Hepatocyte (in vitro differentiated cells): Measurements from ENCODE around the gene CHID1. TPM values are rescaled to one million over a fixed set of nuclear protein-coding genes. Genes with fewer than 3 reads are reported as not detected.

Source experiments
- DNase-seq: peaks from one replicate; pipeline ENCODE4 v3.0.0-alpha.2; 2016; ENCODE audit warnings: low spot score
- H2AFZ ChIP-seq: fragments of 200-600 bp; sonication (generic); 2 replicates; pipeline ENCODE4 v1.6.0; 2016; ENCODE audit warnings: antibody characterized with exemption, mild to moderate bottlenecking
- H3K27ac ChIP-seq: fragments of 200-600 bp; sonication (generic); 2 replicates; pipeline ENCODE4 v1.5.1; 2016; ENCODE audit warnings: mild to moderate bottlenecking
- H3K27me3 ChIP-seq: fragments of 200-600 bp; sonication (generic); 2 replicates; pipeline ENCODE4 v1.6.1; 2016
- H3K36me3 ChIP-seq: fragments of 200-600 bp; sonication (generic); replicated peaks from 2 replicates; pipeline ENCODE4 v1.5.1; 2016; ENCODE audit warnings: low read depth; ENCODE audit not compliant: insufficient read depth
- H3K4me1 ChIP-seq: fragments of 200-600 bp; sonication (generic); 2 replicates; pipeline ENCODE4 v1.5.1; 2016; ENCODE audit warnings: mild to moderate bottlenecking, moderate library complexity; ENCODE audit not compliant: insufficient read depth
- H3K4me2 ChIP-seq: fragments of 200-600 bp; sonication (generic); 2 replicates; pipeline ENCODE4 v1.6.0; 2016
- H3K4me3 ChIP-seq: fragments of 200-600 bp; sonication (generic); 2 replicates; pipeline ENCODE4 v1.5.1; 2016; ENCODE audit warnings: mild to moderate bottlenecking
- H3K79me2 ChIP-seq: fragments of 200-600 bp; sonication (generic); 2 replicates; pipeline ENCODE4 v1.6.0; 2017; ENCODE audit warnings: mild to moderate bottlenecking
- H3K9me2 ChIP-seq: fragments of 200-600 bp; sonication (generic); replicated peaks from 2 replicates; pipeline ENCODE4 v1.6.0; 2017; ENCODE audit warnings: mild to moderate bottlenecking; ENCODE audit not compliant: insufficient read depth
- H3K9me3 ChIP-seq: fragments of 200-600 bp; sonication (generic); 2 replicates; pipeline ENCODE4 v1.5.1; 2016; ENCODE audit warnings: low read depth, mild to moderate bottlenecking
- H4K20me1 ChIP-seq: fragments of 200-600 bp; sonication (generic); 2 replicates; pipeline ENCODE4 v1.6.0; 2016; ENCODE audit warnings: mild to moderate bottlenecking; ENCODE audit not compliant: insufficient read depth, poor library complexity, severe bottlenecking
- CTCF ChIP-seq: fragments of 200-600 bp; sonication (generic); IDR thresholded peaks from 2 replicates; pipeline ENCODE4 v1.5.1; 2016; ENCODE audit warnings: antibody characterized with exemption, mild to moderate bottlenecking; ENCODE audit not compliant: poor library complexity
- EZH2 ChIP-seq: fragments of 200-600 bp; sonication (generic); IDR thresholded peaks from 2 replicates; pipeline ENCODE4 v1.6.1; 2016; ENCODE audit warnings: antibody characterized with exemption, mild to moderate bottlenecking, borderline replicate concordance
- EZH2phosphoT487 ChIP-seq: fragments of 200-600 bp; sonication (generic); IDR thresholded peaks from one replicate; pipeline ENCODE4 v1.6.1; 2018; ENCODE audit warnings: antibody characterized with exemption, mild to moderate bottlenecking, low read depth, moderate library complexity; ENCODE audit not compliant: unreplicated experiment, severe bottlenecking
- WGBS: methylation state at CpG from one replicate; pipeline ENCODE4 v1.1.6; 2016; ENCODE audit warnings: low lambda C conversion rate; ENCODE audit errors: missing lambda C conversion rate; 5-methylcytosine and 5-hydroxymethylcytosine counted together
- polyA plus RNA-seq: library from polyadenylated mRNA; unstranded; fragments of >200 nt; fragmentation: Nextera tagmentation; extraction: Ambion mirVana; gene quantifications from 2 replicates; pipeline ENCODE4 v1.2.1, GENCODE V29; 2016
- total RNA-seq: library from RNA; depleted of rRNA; stranded (reverse); fragments of >200 nt; gene quantifications from 2 replicates; pipeline ENCODE4 v1.2.3, GENCODE V29; 2014

CHID1 gene
- total and polyA plus RNA-seq, 2 experiments from 2014 or later = 92.4 to 155 TPM

- peaks cover 23% of the 10 kb centered on the region for H3K79me2 ChIP-seq
- peaks cover 7% of the 10 kb centered on the region for H3K4me1 ChIP-seq
- no peak for DNase-seq
- H3K36me3 ChIP-seq = no peaks in the 10 kb centered on the region
- TF ChIP-seq EZH2phosphoT487 (no peak), CTCF (no peak), EZH2 (no peak)
- 100% methylated on average over 2 of the region's 2 CpGs for WGBS
- H3K27ac ChIP-seq = no peak overlapping the region
- no peak overlapping the region for H3K4me2 ChIP-seq
- no peaks in the 10 kb centered on the region for H3K9me2 ChIP-seq
- H3K27me3 ChIP-seq = no peaks in the 10 kb centered on the region
- no peak overlapping the region for H3K4me3 ChIP-seq
- H2AFZ ChIP-seq = no peak overlapping the region
- no peaks in the 10 kb centered on the region for H4K20me1 ChIP-seq
- H3K9me3 ChIP-seq = no peaks in the 10 kb centered on the region
These were observed 2.9 kb downstream of the CHID1 start for GRCh38 chr11:907668-908067.

- no peaks in the 10 kb centered on the region for H3K36me3 ChIP-seq
- H3K4me2 ChIP-seq = no peak overlapping the region
- no peak for DNase-seq
- H3K79me2 ChIP-seq = peaks cover 23% of the 10 kb centered on the region
- WGBS = 94% methylated on average over 7 of the region's 7 CpGs
- no peaks in the 10 kb centered on the region for H3K9me2 ChIP-seq
- no peak overlapping the region for H3K27ac ChIP-seq
- no peaks in the 10 kb centered on the region for H3K9me3 ChIP-seq
- H3K4me1 ChIP-seq = no peaks in the 10 kb centered on the region
- H2AFZ ChIP-seq = no peak overlapping the region
- TF ChIP-seq EZH2 = no peak
- no peak for TF ChIP-seq EZH2phosphoT487
- no peak for TF ChIP-seq CTCF
- no peaks in the 10 kb centered on the region for H3K27me3 ChIP-seq
- H4K20me1 ChIP-seq = no peaks in the 10 kb centered on the region
- no peak overlapping the region for H3K4me3 ChIP-seq
These were observed 4.7 kb downstream of the CHID1 start for GRCh38 chr11:905952-906351.

- peaks cover 11% of the 10 kb centered on the region for H3K79me2 ChIP-seq
- no peak overlapping the region for H2AFZ ChIP-seq
- no peaks in the 10 kb centered on the region for H3K4me1 ChIP-seq
- no peak overlapping the region for H3K4me3 ChIP-seq
- no peaks in the 10 kb centered on the region for H3K36me3 ChIP-seq
- no peaks in the 10 kb centered on the region for H3K27me3 ChIP-seq
- DNase-seq = no peak
- TF ChIP-seq CTCF (no peak), EZH2 (no peak), EZH2phosphoT487 (no peak)
- no peaks in the 10 kb centered on the region for H3K9me2 ChIP-seq
- H3K4me2 ChIP-seq = no peak overlapping the region
- WGBS = 91% methylated on average over 7 of the region's 7 CpGs
- H3K9me3 ChIP-seq = no peaks in the 10 kb centered on the region
- no peak overlapping the region for H3K27ac ChIP-seq
- no peaks in the 10 kb centered on the region for H4K20me1 ChIP-seq
These were observed 6.2 kb downstream of the CHID1 start for GRCh38 chr11:904380-904779.

GRCh38 chr11:901452-902061 is 9.1 kb downstream of the CHID1 start:
- Histone ChIP-seq H3K79me2 (no peaks in the 10 kb centered on the region), H3K4me2 (no peak overlapping the region), H3K9me2 (no peaks in the 10 kb centered on the region), H3K36me3 (no peaks in the 10 kb centered on the region), H3K4me3 (no peak overlapping the region), H4K20me1 (no peaks in the 10 kb centered on the region), H3K27ac (no peak overlapping the region), H3K27me3 (no peaks in the 10 kb centered on the region), H3K4me1 (no peaks in the 10 kb centered on the region), H3K9me3 (no peaks in the 10 kb centered on the region), H2AFZ (no peak overlapping the region)
- TF ChIP-seq EZH2phosphoT487 (no peak), CTCF (no peak), EZH2 (no peak)
- WGBS = 97% methylated on average over 19 of the region's 19 CpGs
- DNase-seq = no peak
